ENCODE results near the gene FBXL19. TPM values are rescaled to one million over a fixed set of nuclear protein-coding genes. Genes with fewer than 3 reads are reported as not detected.

The FBXL19 gene
- total and polyA plus RNA-seq, 2 of the 13 experiments (the other 11 are each of a cell fraction or from before 2014, with no cell fraction given): 6.0 to 13.7 TPM

DNA sequence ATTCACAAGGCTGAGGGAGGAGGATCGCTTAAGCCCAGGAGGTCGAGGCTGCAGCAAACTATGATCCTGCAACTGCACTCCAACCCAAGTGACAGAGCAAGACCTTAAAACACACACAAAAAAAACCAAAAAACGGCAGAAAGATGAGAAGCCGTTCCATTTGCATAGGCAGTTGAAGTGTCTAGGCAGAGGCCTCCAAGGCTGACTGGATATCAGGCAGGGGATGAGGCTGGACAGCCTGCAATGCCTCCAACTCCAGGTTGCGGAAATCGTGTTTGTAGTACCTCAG lies 2.0 kb upstream of the FBXL19 start (continued):
- TF ChIP-seq, protein P1, sequence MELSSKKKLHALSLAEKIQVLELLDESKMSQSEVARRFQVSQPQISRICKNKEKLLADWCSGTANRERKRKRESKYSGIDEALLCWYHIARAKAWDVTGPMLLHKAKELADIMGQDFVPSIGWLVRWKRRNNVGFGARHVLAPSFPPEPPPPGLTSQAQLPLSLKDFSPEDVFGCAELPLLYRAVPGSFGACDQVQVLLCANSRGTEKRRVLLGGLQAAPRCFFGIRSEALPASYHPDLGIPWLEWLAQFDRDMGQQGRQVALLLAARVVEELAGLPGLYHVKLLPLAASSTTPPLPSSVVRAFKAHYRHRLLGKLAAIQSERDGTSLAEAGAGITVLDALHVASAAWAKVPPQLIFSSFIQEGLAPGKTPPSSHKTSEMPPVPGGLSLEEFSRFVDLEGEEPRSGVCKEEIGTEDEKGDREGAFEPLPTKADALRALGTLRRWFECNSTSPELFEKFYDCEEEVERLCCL (CRISPR knock-in tag; IDR thresholded peaks at IDR 0.05; ENCODE audit: borderline replicate concordance): no peak
- TF ChIP-seq, protein P2, sequence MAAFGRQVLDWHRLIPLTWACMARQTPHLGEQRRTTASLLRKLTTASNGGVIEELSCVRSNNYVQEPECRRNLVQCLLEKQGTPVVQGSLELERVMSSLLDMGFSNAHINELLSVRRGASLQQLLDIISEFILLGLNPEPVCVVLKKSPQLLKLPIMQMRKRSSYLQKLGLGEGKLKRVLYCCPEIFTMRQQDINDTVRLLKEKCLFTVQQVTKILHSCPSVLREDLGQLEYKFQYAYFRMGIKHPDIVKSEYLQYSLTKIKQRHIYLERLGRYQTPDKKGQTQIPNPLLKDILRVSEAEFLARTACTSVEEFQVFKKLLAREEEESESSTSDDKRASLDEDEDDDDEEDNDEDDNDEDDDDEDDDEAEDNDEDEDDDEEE (CRISPR knock-in tag; IDR thresholded peaks at IDR 0.05): no peak
- TF ChIP-seq ZNF567 (CRISPR knock-in tag; IDR thresholded peaks at IDR 0.05; ENCODE audit: borderline replicate concordance) (no peak), ZNF652 (CRISPR knock-in tag; IDR thresholded peaks at IDR 0.05; ENCODE audit: borderline replicate concordance, low read depth) (0 out of 2 replicates have a peak, but pooled peaks have one; percentile 25), XRCC5 (optimal IDR thresholded peaks at IDR 0.05; ENCODE audit: low read length) (no peak), ZNF460 (CRISPR knock-in tag; IDR thresholded peaks at IDR 0.05; ENCODE audit: borderline replicate concordance) (no peak), ZNF329 (CRISPR knock-in tag; IDR thresholded peaks at IDR 0.05; ENCODE audit: low read depth) (no peak), ZNF720 (CRISPR knock-in tag; IDR thresholded peaks at IDR 0.05) (no peak), ZNF660 (CRISPR knock-in tag; IDR thresholded peaks at IDR 0.05; ENCODE audit: borderline replicate concordance, low read depth) (no peak), RBAK (CRISPR knock-in tag; IDR thresholded peaks at IDR 0.05) (no peak), CBX5 (CRISPR knock-in tag; IDR thresholded peaks at IDR 0.05; ENCODE audit: borderline replicate concordance) (peak; percentile 81; the same call in 1 of the 2 replicates)
- TF ChIP-seq, protein P3, sequence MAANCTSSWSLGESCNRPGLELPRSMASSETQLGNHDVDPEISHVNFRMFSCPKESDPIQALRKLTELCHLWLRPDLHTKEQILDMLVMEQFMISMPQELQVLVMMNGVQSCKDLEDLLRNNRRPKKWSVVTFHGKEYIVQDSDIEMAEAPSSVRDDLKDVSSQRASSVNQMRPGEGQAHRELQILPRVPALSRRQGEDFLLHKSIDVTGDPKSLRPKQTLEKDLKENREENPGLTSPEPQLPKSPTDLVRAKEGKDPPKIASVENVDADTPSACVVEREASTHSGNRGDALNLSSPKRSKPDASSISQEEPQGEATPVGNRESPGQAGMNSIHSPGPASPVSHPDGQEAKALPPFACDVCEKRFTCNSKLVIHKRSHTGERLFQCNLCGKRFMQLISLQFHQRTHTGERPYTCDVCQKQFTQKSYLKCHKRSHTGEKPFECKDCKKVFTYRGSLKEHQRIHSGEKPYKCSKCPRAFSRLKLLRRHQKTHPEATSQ (CRISPR knock-in tag; IDR thresholded peaks at IDR 0.05; ENCODE audit: borderline replicate concordance): no peak
- TF ChIP-seq, protein P4, sequence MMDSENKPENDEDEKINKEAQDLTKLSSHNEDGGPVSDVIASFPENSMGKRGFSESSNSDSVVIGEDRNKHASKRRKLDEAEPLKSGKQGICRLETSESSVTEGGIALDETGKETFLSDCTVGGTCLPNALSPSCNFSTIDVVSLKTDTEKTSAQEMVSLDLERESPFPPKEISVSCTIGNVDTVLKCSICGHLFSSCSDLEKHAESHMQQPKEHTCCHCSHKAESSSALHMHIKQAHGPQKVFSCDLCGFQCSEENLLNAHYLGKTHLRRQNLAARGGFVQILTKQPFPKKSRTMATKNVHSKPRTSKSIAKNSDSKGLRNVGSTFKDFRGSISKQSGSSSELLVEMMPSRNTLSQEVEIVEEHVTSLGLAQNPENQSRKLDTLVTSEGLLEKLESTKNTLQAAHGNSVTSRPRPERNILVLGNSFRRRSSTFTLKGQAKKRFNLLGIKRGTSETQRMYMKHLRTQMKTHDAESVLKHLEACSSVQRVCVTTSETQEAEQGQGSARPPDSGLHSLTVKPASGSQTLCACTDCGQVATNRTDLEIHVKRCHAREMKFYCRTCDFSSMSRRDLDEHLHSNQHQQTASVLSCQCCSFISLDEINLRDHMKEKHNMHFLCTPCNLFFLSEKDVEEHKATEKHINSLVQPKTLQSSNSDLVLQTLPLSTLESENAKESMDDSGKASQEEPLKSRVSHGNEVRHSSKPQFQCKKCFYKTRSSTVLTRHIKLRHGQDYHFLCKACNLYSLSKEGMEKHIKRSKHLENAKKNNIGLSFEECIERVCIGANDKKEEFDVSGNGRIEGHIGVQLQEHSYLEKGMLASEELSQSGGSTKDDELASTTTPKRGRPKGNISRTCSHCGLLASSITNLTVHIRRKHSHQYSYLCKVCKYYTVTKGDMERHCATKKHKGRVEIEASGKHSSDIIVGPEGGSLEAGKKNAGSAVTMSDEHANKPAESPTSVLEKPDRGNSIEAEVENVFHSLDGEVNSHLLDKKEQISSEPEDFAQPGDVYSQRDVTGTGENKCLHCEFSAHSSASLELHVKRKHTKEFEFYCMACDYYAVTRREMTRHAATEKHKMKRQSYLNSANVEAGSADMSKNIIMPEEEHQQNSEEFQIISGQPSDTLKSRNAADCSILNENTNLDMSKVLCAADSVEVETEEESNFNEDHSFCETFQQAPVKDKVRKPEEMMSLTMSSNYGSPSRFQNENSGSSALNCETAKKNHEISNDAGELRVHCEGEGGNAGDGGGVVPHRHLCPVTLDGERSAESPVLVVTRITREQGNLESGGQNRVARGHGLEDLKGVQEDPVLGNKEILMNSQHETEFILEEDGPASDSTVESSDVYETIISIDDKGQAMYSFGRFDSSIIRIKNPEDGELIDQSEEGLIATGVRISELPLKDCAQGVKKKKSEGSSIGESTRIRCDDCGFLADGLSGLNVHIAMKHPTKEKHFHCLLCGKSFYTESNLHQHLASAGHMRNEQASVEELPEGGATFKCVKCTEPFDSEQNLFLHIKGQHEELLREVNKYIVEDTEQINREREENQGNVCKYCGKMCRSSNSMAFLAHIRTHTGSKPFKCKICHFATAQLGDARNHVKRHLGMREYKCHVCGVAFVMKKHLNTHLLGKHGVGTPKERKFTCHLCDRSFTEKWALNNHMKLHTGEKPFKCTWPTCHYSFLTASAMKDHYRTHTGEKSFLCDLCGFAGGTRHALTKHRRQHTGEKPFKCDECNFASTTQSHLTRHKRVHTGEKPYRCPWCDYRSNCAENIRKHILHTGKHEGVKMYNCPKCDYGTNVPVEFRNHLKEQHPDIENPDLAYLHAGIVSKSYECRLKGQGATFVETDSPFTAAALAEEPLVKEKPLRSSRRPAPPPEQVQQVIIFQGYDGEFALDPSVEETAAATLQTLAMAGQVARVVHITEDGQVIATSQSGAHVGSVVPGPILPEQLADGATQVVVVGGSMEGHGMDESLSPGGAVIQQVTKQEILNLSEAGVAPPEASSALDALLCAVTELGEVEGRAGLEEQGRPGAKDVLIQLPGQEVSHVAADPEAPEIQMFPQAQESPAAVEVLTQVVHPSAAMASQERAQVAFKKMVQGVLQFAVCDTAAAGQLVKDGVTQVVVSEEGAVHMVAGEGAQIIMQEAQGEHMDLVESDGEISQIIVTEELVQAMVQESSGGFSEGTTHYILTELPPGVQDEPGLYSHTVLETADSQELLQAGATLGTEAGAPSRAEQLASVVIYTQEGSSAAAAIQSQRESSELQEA (CRISPR knock-in tag; IDR thresholded peaks at IDR 0.05; ENCODE audit: not compliant biosample characterization): peak; percentile 17

Measured in HepG2 (cell line).